Neural cell (in vitro differentiated cells): Measurements from ENCODE around the gene HTRA2. TPM values are rescaled to one million over a fixed set of nuclear protein-coding genes. Genes with fewer than 3 reads are reported as not detected.

Source experiments
- H2AFZ ChIP-seq: fragments of 200-600, 300-800 bp; sonication (generic), shearing (Covaris generic); 2 replicates; pipeline ENCODE4 v1.6.0; 2014; ENCODE audit warnings: low read depth, mild to moderate bottlenecking, antibody characterized with exemption, low read length, moderate library complexity
- H3F3A ChIP-seq: fragments of 200-600 bp; shearing (Covaris generic); 2 replicates; pipeline ENCODE4 v1.6.1; 2016; ENCODE audit warnings: mild to moderate bottlenecking, moderate library complexity, mixed read lengths, antibody characterized with exemption, low read length; ENCODE audit not compliant: insufficient read depth, poor library complexity, severe bottlenecking
- H3K27ac ChIP-seq: fragments of 200-600, 300-800 bp; sonication (generic), shearing (Covaris generic); 2 replicates; pipeline ENCODE4 v1.5.1; 2014; ENCODE audit warnings: mild to moderate bottlenecking, low read length, moderate library complexity
- H3K27me3 ChIP-seq: fragments of 300-800, 200-600 bp; sonication (generic), shearing (Covaris generic); 2 replicates; pipeline ENCODE4 v1.6.0; 2014; ENCODE audit warnings: mild to moderate bottlenecking, low read depth, low read length, moderate library complexity; ENCODE audit not compliant: insufficient read depth
- H3K36me3 ChIP-seq: fragments of 300-800, 200-600 bp; sonication (generic), shearing (Covaris generic); 2 replicates; pipeline ENCODE4 v1.5.1; 2014; ENCODE audit warnings: mild to moderate bottlenecking, antibody characterized with exemption, low read length, moderate library complexity; ENCODE audit not compliant: insufficient read depth
- H3K4me2 ChIP-seq: fragments of 300-800, 200-600 bp; sonication (generic), shearing (Covaris generic); 2 replicates; pipeline ENCODE4 v1.6.0; 2014; ENCODE audit warnings: mild to moderate bottlenecking, low read length
- H3K4me3 ChIP-seq: fragments of 300-800, 200-600 bp; sonication (generic), shearing (Covaris generic); 2 replicates; pipeline ENCODE4 v1.5.1; 2014; ENCODE audit warnings: mild to moderate bottlenecking, low read length, moderate library complexity
- H3K79me2 ChIP-seq: fragments of 200-600 bp; shearing (Covaris generic); replicated peaks from 2 replicates; pipeline ENCODE4 v1.6.0; 2014; ENCODE audit warnings: mild to moderate bottlenecking, low read length, moderate library complexity; ENCODE audit not compliant: insufficient read depth
- H3K9ac ChIP-seq: fragments of 300-800, 200-600 bp; sonication (generic), shearing (Covaris generic); 2 replicates; pipeline ENCODE4 v1.6.1; 2016; ENCODE audit warnings: mild to moderate bottlenecking, low read length, mixed read lengths
- H3K9me2 ChIP-seq: fragments of 200-600 bp; shearing (Covaris generic); 2 replicates; pipeline ENCODE4 v1.6.1; 2016; ENCODE audit warnings: mild to moderate bottlenecking, low read length, mixed read lengths; ENCODE audit not compliant: insufficient read depth
- H3K9me3 ChIP-seq: fragments of 200-600, 300-800 bp; sonication (generic), shearing (Covaris generic); 2 replicates; pipeline ENCODE4 v1.6.1; 2016; ENCODE audit warnings: mild to moderate bottlenecking, mixed run types, low read length, moderate library complexity, mixed read lengths
- H4K20me1 ChIP-seq: fragments of 200-600 bp; shearing (Covaris generic); 2 replicates; pipeline ENCODE4 v1.6.1; 2016; ENCODE audit warnings: mild to moderate bottlenecking, mixed run types; ENCODE audit not compliant: insufficient read depth
- CTCF ChIP-seq: fragments of 450-650 bp; IDR thresholded peaks from 2 replicates; pipeline ENCODE4 v1.5.1; 2014; ENCODE audit warnings: antibody characterized with exemption, mild to moderate bottlenecking, moderate library complexity; ENCODE audit not compliant: poor library complexity, severe bottlenecking
- EP300 ChIP-seq: fragments of 450-650 bp; conservative IDR thresholded peaks from 2 replicates; pipeline ENCODE4 v1.6.1; 2014; ENCODE audit warnings: antibody characterized with exemption, mild to moderate bottlenecking, moderate library complexity; ENCODE audit not compliant: poor library complexity, severe bottlenecking
- EZH2 ChIP-seq: fragments of 200-600, 300-800 bp; shearing (Covaris generic), sonication (generic); IDR thresholded peaks from 2 replicates; pipeline ENCODE4 v1.6.1; 2014; ENCODE audit warnings: antibody characterized with exemption, low read length, borderline replicate concordance, mild to moderate bottlenecking; ENCODE audit not compliant: insufficient read depth, poor library complexity, severe bottlenecking
- MXI1 ChIP-seq: fragments of 450-650 bp; conservative IDR thresholded peaks from 2 replicates; pipeline ENCODE4 v1.6.1; 2014; ENCODE audit warnings: antibody characterized with exemption, mild to moderate bottlenecking; ENCODE audit not compliant: poor library complexity, severe bottlenecking
- POLR2AphosphoS5 ChIP-seq: IDR thresholded peaks from 2 replicates; pipeline ENCODE4 v1.6.1; 2012
- RAD21 ChIP-seq: fragments of 450-650 bp; conservative IDR thresholded peaks from 2 replicates; pipeline ENCODE4 v1.6.1; 2014; ENCODE audit warnings: antibody characterized with exemption, mild to moderate bottlenecking, moderate library complexity
- REST ChIP-seq: IDR thresholded peaks from 2 replicates; pipeline ENCODE4 v1.6.1; 2012; ENCODE audit warnings: borderline replicate concordance
- SMC3 ChIP-seq: fragments of 450-650 bp; conservative IDR thresholded peaks from 2 replicates; pipeline ENCODE4 v1.6.1; 2014; ENCODE audit warnings: antibody characterized with exemption, mild to moderate bottlenecking, moderate library complexity; ENCODE audit not compliant: poor library complexity
- TAF1 ChIP-seq: IDR thresholded peaks from 2 replicates; pipeline ENCODE4 v1.6.1; 2012; ENCODE audit warnings: low read depth
- polyA plus RNA-seq: library from polyadenylated mRNA; depleted of rRNA; stranded (reverse); fragments of >200 nt; gene quantifications from 2 replicates; pipeline ENCODE4 v1.2.3, GENCODE V29; 2014

The HTRA2 gene
- polyA plus RNA-seq, 1 donor from 2014 or later, result 126 TPM

- no peak overlapping the region for H3K27ac ChIP-seq
- H3K4me3 ChIP-seq, result peak overlapping the region; percentile 70
- no peak overlapping the region for H2AFZ ChIP-seq
- H3K9me2 ChIP-seq, result no peaks in the 10 kb centered on the region
- peaks cover 3% of the 10 kb centered on the region for H3F3A ChIP-seq
- peaks cover 6% of the 10 kb centered on the region for H3K79me2 ChIP-seq
- H4K20me1 ChIP-seq, result no peaks in the 10 kb centered on the region
- peaks cover 7% of the 10 kb centered on the region for H3K36me3 ChIP-seq
- H3K9ac ChIP-seq, result no peak overlapping the region
- no peak overlapping the region for H3K4me2 ChIP-seq
- TF ChIP-seq POLR2AphosphoS5 (no peak), SMC3 (no peak), EZH2 (no peak), MXI1 (no peak)
- H3K9me3 ChIP-seq, result no peaks in the 10 kb centered on the region
- H3K27me3 ChIP-seq, result peaks cover 76% of the 10 kb centered on the region
These were observed 24.1 kb upstream of the HTRA2 start for GRCh38 chr2:74505448-74506246.

- Histone ChIP-seq H3K9me2 (no peaks in the 10 kb centered on the region), H3F3A (peaks cover 3% of the 10 kb centered on the region), H3K4me3 (peak within 1 kb of the TSS; percentile 70), H3K9ac (peak within 1 kb of the TSS; percentile 92), H3K4me2 (peak within 1 kb of the TSS; percentile 91), H3K36me3 (peaks cover 7% of the 10 kb centered on the region), H4K20me1 (no peaks in the 10 kb centered on the region), H2AFZ (peak within 1 kb of the TSS; percentile 88), H3K9me3 (no peaks in the 10 kb centered on the region), H3K27ac (peak within 1 kb of the TSS; percentile 98), H3K27me3 (peaks cover 76% of the 10 kb centered on the region), H3K79me2 (peaks cover 6% of the 10 kb centered on the region)
- TF ChIP-seq SMC3, result peak; percentile 72
- peak; percentile 72 for TF ChIP-seq EP300
- TF ChIP-seq RAD21, result peak; percentile 59
- peak; percentile 75 for TF ChIP-seq CTCF
- no peak for TF ChIP-seq EZH2
- peak; percentile 75 for TF ChIP-seq MXI1
- peak; percentile 91 for TF ChIP-seq TAF1
- peak; percentile 16 for TF ChIP-seq REST
- TF ChIP-seq POLR2AphosphoS5, result peak; percentile 92
These were observed 22.4 kb upstream of the HTRA2 start, which contains the start of gene PCGF1 for GRCh38 chr2:74507145-74507925. Gene PCGF1, minus strand, starts transcription at chr2:74507695. Its CDS starts 27 bp downstream, at chr2:74507668.
